Loucy (cell line): ENCODE results near the gene CPA2.

Experiments used
- EZH2phosphoT487 ChIP-seq: fragments of 200-600 bp; IDR thresholded peaks from 2 replicates; pipeline ENCODE4 v1.6.1; 2018; ENCODE audit warnings: antibody characterized with exemption, mild to moderate bottlenecking, moderate library complexity, borderline replicate concordance
- TF ChIP-seq, protein P1 (sequence below): fragments of 200-600 bp; sonication (generic); conservative IDR thresholded peaks from 2 replicates; pipeline ENCODE4 v1.5.1; 2014; ENCODE audit warnings: mild to moderate bottlenecking, antibody characterized with exemption, low read length

GRCh38 chr7:130274983-130275591 lies 8.4 kb downstream of the CPA2 start:
- TF ChIP-seq, protein P1, sequence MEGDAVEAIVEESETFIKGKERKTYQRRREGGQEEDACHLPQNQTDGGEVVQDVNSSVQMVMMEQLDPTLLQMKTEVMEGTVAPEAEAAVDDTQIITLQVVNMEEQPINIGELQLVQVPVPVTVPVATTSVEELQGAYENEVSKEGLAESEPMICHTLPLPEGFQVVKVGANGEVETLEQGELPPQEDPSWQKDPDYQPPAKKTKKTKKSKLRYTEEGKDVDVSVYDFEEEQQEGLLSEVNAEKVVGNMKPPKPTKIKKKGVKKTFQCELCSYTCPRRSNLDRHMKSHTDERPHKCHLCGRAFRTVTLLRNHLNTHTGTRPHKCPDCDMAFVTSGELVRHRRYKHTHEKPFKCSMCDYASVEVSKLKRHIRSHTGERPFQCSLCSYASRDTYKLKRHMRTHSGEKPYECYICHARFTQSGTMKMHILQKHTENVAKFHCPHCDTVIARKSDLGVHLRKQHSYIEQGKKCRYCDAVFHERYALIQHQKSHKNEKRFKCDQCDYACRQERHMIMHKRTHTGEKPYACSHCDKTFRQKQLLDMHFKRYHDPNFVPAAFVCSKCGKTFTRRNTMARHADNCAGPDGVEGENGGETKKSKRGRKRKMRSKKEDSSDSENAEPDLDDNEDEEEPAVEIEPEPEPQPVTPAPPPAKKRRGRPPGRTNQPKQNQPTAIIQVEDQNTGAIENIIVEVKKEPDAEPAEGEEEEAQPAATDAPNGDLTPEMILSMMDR = no peak
- no peak for TF ChIP-seq EZH2phosphoT487
